DLD1 (cell line): Measurements from ENCODE around the gene SBF1.
"Not testable (repeated sequence)": the region's sequence is repeated elsewhere in the genome, so short reads cannot be mapped to it uniquely, and the experiment has no call there.

ENCODE experiments used
- in situ Hi-C: cut with HindIII; loops from 2 replicates; pipeline ENCODE4 v1.10.0; 2017; ENCODE audit warnings: low sequenced_read_pairs

SBF1 gene

GRCh38 chr22:50474710-50475651 lies at the start of gene SBF1:
SBF1 (minus strand) TSS chr22:50475035; CDS start chr22:50474840, 195 bp downstream.
- in situ Hi-C loops = no loop called here

- in situ Hi-C loops = no loop called here
Measured at GRCh38 chr22:50523806-50524675, 49.2 kb upstream of the SBF1 start.

- in situ Hi-C loops = no loop called here
Measured at GRCh38 chr22:50523458-50523805, 48.6 kb upstream of the SBF1 start.

GRCh38 chr22:50522806-50523438 lies 48.1 kb upstream of the SBF1 start:
- in situ Hi-C loops = no loop called here

- in situ Hi-C loops = no loop called here
Measured at GRCh38 chr22:50522208-50522805, 47.5 kb upstream of the SBF1 start.

- in situ Hi-C loops = no loop called here
Measured at GRCh38 chr22:50521710-50522109, 46.9 kb upstream of the SBF1 start.

- in situ Hi-C loops = no loop called here
Measured at GRCh38 chr22:50520826-50521453, 46.1 kb upstream of the SBF1 start.

GRCh38 chr22:50520184-50520583 lies 45.3 kb upstream of the SBF1 start:
- in situ Hi-C loops = not testable (repeated sequence)

GRCh38 chr22:50519151-50519550 lies 44.3 kb upstream of the SBF1 start:
- in situ Hi-C loops = no loop called here

- in situ Hi-C loops = no loop called here
Measured at GRCh38 chr22:50518606-50519005, 43.8 kb upstream of the SBF1 start.

GRCh38 chr22:50517495-50518260 lies 42.8 kb upstream of the SBF1 start:
- in situ Hi-C loops = no loop called here

- in situ Hi-C loops = no loop called here
Measured at GRCh38 chr22:50516891-50517290, 42.1 kb upstream of the SBF1 start.

- in situ Hi-C loops = no loop called here
Measured at GRCh38 chr22:50516068-50516467, 41.2 kb upstream of the SBF1 start.

GRCh38 chr22:50513175-50513574 lies 38.3 kb upstream of the SBF1 start:
- in situ Hi-C loops = no loop called here

- in situ Hi-C loops = no loop called here
Measured at GRCh38 chr22:50508897-50509296, 34.1 kb upstream of the SBF1 start.

- in situ Hi-C loops = no loop called here
Measured at GRCh38 chr22:50507991-50508884, 33.4 kb upstream of the SBF1 start, which contains the start of gene NCAPH2. NCAPH2 (plus strand) TSS chr22:50508224; CDS start chr22:50508338, 114 bp downstream.

GRCh38 chr22:50507421-50507990 lies 32.7 kb upstream of the SBF1 start, which contains the start of gene LMF2:
LMF2 (minus strand) TSS chr22:50507702; CDS start chr22:50507675, 27 bp downstream.
- in situ Hi-C loops = no loop called here
